ENCODE data around the gene SH3BGR. TPM values are rescaled to one million over a fixed set of nuclear protein-coding genes. Genes with fewer than 3 reads are reported as not detected.

Gene SH3BGR
- total and polyA plus RNA-seq, 2 of the 8 experiments (the other 6 are each of a cell fraction or from before 2014, with no cell fraction given), result 2.1 to 5.9 TPM

DNA sequence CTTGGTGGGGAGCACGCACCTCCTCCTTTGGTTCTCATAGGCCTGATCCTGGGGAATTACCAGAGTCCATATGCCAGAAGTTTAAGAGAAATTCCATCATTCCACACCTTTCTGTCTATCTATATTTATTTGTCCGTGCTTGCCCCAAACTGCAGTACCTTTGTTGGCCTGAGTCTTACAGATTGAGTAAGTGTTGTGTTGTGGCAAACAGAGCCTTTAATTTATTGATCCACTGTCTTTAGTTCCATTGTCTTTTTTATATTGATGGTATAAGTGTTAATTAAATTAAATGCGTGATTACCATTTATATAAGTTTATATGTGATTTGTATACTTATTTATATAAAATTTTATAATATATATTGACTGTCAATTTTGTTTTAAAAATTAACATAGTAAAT lies 4.9 kb downstream of the SH3BGR start:
- no peak overlapping the region for H3K23ac ChIP-seq (ENCODE audit: insufficient read length)
- no peak overlapping the region for H2BK20ac ChIP-seq (ENCODE audit: low read length)
- no peak overlapping the region for H3K4me3 ChIP-seq (ENCODE audit: extremely low read depth in 1 of 4, insufficient read depth in 2 of 4, low read depth in 3 of 4, low read length in 4 of 4)
- H3K14ac ChIP-seq (ENCODE audit: insufficient read length), result no peak overlapping the region
- H3K27ac ChIP-seq (ENCODE audit: low read depth, low read length), result no peak overlapping the region
- no peak overlapping the region for H3K18ac ChIP-seq (ENCODE audit: extremely low read depth, low read length)
- no peak overlapping the region for H4K5ac ChIP-seq (ENCODE audit: insufficient read length, low read depth, low read length)
- no peak for TF ChIP-seq JUND (IDR thresholded peaks at IDR 0.05; ENCODE audit: low read length)
- TF ChIP-seq SP4 (IDR thresholded peaks at IDR 0.05; ENCODE audit: low read length), result no peak
- TF ChIP-seq RAD21 (IDR thresholded peaks at IDR 0.05 in 1 of 2, conservative IDR thresholded peaks at IDR 0.05 in 1 of 2; ENCODE audit: low read depth in 2 of 2, low read length in 2 of 2), result peak in 1 of 2 experiments; percentile 10; a peak in 2 of 4 replicates
- peak in 1 of 3 experiments; percentile 36; a peak in 1 of 4 replicates for TF ChIP-seq CTCF (IDR thresholded peaks at IDR 0.05; ENCODE audit: control extremely low read depth in 1 of 3, insufficient read depth in 1 of 3, low read depth in 1 of 3, low read length in 3 of 3)
- no peak for TF ChIP-seq BRCA1 (IDR thresholded peaks at IDR 0.05; ENCODE audit: low read depth, low read length)
- no peak overlapping the region for H2AK5ac ChIP-seq (ENCODE audit: low read depth, low read length)
- no peaks in the 10 kb centered on the region for H3K79me2 ChIP-seq (ENCODE audit: control insufficient read depth in 1 of 2, insufficient read depth in 2 of 2, low read length in 2 of 2)
- no peaks in the 10 kb centered on the region for H3K79me1 ChIP-seq (ENCODE audit: low read depth, low read length)
- no peak overlapping the region for H3K4ac ChIP-seq (replicated peaks; ENCODE audit: insufficient read length, low read depth, low read length)
- no peaks in the 10 kb centered on the region for H4K20me1 ChIP-seq (replicated peaks in 1 of 2; ENCODE audit: control insufficient read depth in 1 of 2, insufficient read depth in 2 of 2, low read length in 2 of 2)
- H4K91ac ChIP-seq (replicated peaks; ENCODE audit: insufficient read length, low read length), result no peak overlapping the region
- H2AFZ ChIP-seq (ENCODE audit: low read length), result no peak overlapping the region
- no peak overlapping the region for H2BK12ac ChIP-seq (ENCODE audit: low read depth, low read length)
- H3K27me3 ChIP-seq (replicated peaks in 1 of 4; ENCODE audit: control insufficient read depth in 3 of 4, extremely low read depth in 1 of 4, insufficient read depth in 3 of 4, low read length in 3 of 4), result no peaks in the 10 kb centered on the region
- no peak overlapping the region for H3K56ac ChIP-seq (replicated peaks; ENCODE audit: insufficient read length, low read depth, low read length)
- 68% methylated on average over 3 of the region's 3 CpGs; no CpG with 5 or more reads in 1 of the 2 experiments for WGBS, 2 experiments (ENCODE audit: extremely low coverage in 1 of 2, insufficient coverage in 1 of 2, insufficient read length in 1 of 2, insufficient replicate concordance in 2 of 2, low coverage in 1 of 2, low lambda C conversion rate in 2 of 2, missing lambda C conversion rate in 1 of 2)
- H3K4me1 ChIP-seq (replicated peaks in 1 of 4; ENCODE audit: control insufficient read depth in 3 of 4, insufficient read depth in 4 of 4, low read length in 3 of 4), result no peaks in the 10 kb centered on the region; a peak in 3 of 7 replicates
- H3K4me2 ChIP-seq (ENCODE audit: insufficient read depth in 1 of 2, low read depth in 2 of 2, low read length in 2 of 2), result no peak overlapping the region
- ChIA-PET POLR2A (ENCODE audit: partially characterized antibody) (no interaction called here), CTCF (ENCODE audit: partially characterized antibody) (interaction anchor here (1.8 kb wide), 1 partner anchor 18 kb away, joined by 6 read pairs; no protein-coding TSS in a partner anchor)
- FAIRE-seq (no peak), DNase-seq (ENCODE audit: low read depth in 1 of 2, low spot score in 2 of 2) (no peak)
- no peak overlapping the region for H2BK5ac ChIP-seq (ENCODE audit: low read depth, low read length)
- H4K8ac ChIP-seq (ENCODE audit: extremely low read depth, insufficient read depth, low read length), result no peak overlapping the region
- H3K9ac ChIP-seq (replicated peaks in 1 of 4; ENCODE audit: extremely low read depth in 1 of 4, low read depth in 3 of 4, low read length in 3 of 4), result no peak overlapping the region
- no peaks in the 10 kb centered on the region; the same call in none of the 2 replicates for H3K23me2 ChIP-seq (ENCODE audit: low read depth, low read length)
- 0 out of 2 replicates have a peak overlapping the region, but pooled peaks have one; percentile 63 for H2BK15ac ChIP-seq (ENCODE audit: low read length)
- H2BK120ac ChIP-seq (replicated peaks; ENCODE audit: low read depth, low read length), result no peak overlapping the region
- no peaks in the 10 kb centered on the region for H3K9me3 ChIP-seq (ENCODE audit: insufficient read depth in 2 of 2, low read depth in 1 of 2, low read length in 1 of 2)
- no peaks in the 10 kb centered on the region for H3K36me3 ChIP-seq (ENCODE audit: control insufficient read depth in 2 of 4, insufficient read depth in 4 of 4, low read length in 3 of 4)
